Loucy (cell line): ENCODE data around the gene ATG13.
A peak's percentile ranks its signal among the peaks of the same experiment; 100 is the strongest.
"Not testable (repeated sequence)": the region's sequence is repeated elsewhere in the genome, so short reads cannot be mapped to it uniquely, and the experiment has no call there.

Experiments
- H2AFZ ChIP-seq: fragments of 200-600 bp; sonication (generic); 2 replicates; pipeline ENCODE4 v1.6.0; 2016; ENCODE audit warnings: antibody characterized with exemption, mild to moderate bottlenecking, low read length, moderate library complexity
- H3F3A ChIP-seq: fragments of 200-600 bp; 2 replicates; pipeline ENCODE4 v1.6.0; 2016; ENCODE audit warnings: antibody characterized with exemption, low read depth, mild to moderate bottlenecking
- H3K27me3 ChIP-seq: fragments of 200-600 bp; sonication (generic); 2 replicates; pipeline ENCODE4 v1.6.1; 2014; ENCODE audit warnings: low read length, mild to moderate bottlenecking; ENCODE audit not compliant: insufficient read depth, poor library complexity, severe bottlenecking
- H3K36me3 ChIP-seq: fragments of 200-600 bp; sonication (generic); 2 replicates; pipeline ENCODE4 v1.6.1; 2016; ENCODE audit warnings: low read length; ENCODE audit not compliant: insufficient read depth
- H3K4me1 ChIP-seq: fragments of 200-600 bp; sonication (generic); 2 replicates; pipeline ENCODE4 v1.5.1; 2014; ENCODE audit warnings: low read length, mild to moderate bottlenecking; ENCODE audit not compliant: insufficient read depth, poor library complexity, severe bottlenecking
- H3K4me2 ChIP-seq: fragments of 200-600 bp; sonication (generic); 2 replicates; pipeline ENCODE4 v1.6.0; 2014; ENCODE audit warnings: antibody characterized with exemption, low read length, low read depth, mild to moderate bottlenecking; ENCODE audit not compliant: poor library complexity, severe bottlenecking
- H3K4me3 ChIP-seq: fragments of 200-600 bp; sonication (generic); 2 replicates; pipeline ENCODE4 v1.5.1; 2014; ENCODE audit warnings: low read length, mild to moderate bottlenecking, mixed read lengths; ENCODE audit not compliant: poor library complexity, severe bottlenecking
- H3K79me2 ChIP-seq: fragments of 200-600 bp; sonication (generic); 2 replicates; pipeline ENCODE4 v1.6.1; 2014; ENCODE audit warnings: low read length; ENCODE audit not compliant: insufficient read depth
- H3K9ac ChIP-seq: fragments of 200-600 bp; sonication (generic); 2 replicates; pipeline ENCODE4 v1.6.0; 2014; ENCODE audit warnings: mild to moderate bottlenecking, low read depth, low read length, moderate library complexity; ENCODE audit not compliant: poor library complexity, severe bottlenecking
- H3K9me2 ChIP-seq: fragments of 200-600 bp; sonication (generic); replicated peaks from 2 replicates; pipeline ENCODE4 v1.6.1; 2016; ENCODE audit warnings: low read depth, low read length, mixed read lengths
- H3K9me3 ChIP-seq: fragments of 200-600 bp; sonication (generic); 2 replicates; pipeline ENCODE4 v1.6.1; 2014; ENCODE audit warnings: mild to moderate bottlenecking, antibody characterized with exemption, low read length, low read depth; ENCODE audit not compliant: insufficient read depth
- H4K20me1 ChIP-seq: fragments of 200-600 bp; sonication (generic); 2 replicates; pipeline ENCODE4 v1.6.0; 2014; ENCODE audit warnings: antibody characterized with exemption, low read length, mild to moderate bottlenecking; ENCODE audit not compliant: insufficient read depth, poor library complexity, severe bottlenecking
- EZH2phosphoT487 ChIP-seq: fragments of 200-600 bp; IDR thresholded peaks from 2 replicates; pipeline ENCODE4 v1.6.1; 2018; ENCODE audit warnings: antibody characterized with exemption, mild to moderate bottlenecking, moderate library complexity, borderline replicate concordance
- TF ChIP-seq, protein P1 (sequence below): fragments of 200-600 bp; sonication (generic); conservative IDR thresholded peaks from 2 replicates; pipeline ENCODE4 v1.5.1; 2014; ENCODE audit warnings: mild to moderate bottlenecking, antibody characterized with exemption, low read length

The ATG13 gene

DNA sequence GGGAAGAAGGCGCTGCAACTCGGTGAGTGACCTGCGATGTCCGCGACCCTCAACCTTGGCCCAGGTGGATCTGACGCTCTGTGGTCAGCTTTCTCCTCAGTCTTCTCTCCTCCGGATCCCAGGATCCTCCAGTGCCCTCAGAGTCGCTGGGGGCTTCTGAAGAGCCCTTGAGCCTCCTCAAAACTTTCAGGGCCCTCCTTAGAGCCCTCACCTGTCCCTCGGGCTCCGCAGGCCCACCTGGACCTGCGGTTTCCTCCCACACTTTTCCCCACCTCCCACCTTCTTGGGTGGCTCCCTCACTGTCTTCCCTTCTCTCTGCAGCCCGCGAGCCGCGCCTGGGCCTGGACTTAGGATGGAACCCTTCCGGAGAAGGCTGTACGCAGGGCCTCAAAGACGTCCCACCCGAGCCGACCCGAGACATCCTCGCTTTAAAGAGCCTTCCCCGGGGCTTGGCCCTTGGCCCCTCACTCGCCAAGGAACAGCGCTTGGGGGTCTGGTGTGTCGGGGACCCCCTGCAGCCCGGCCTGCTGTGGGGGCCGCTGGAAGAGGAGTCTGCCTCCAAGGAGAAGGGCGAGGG is 83.8 kb downstream of the ATG13 start:
- H2AFZ ChIP-seq, result peak overlapping the region; percentile 99
- peak overlapping the region; percentile 90 for H3K9ac ChIP-seq
- TF ChIP-seq EZH2phosphoT487, result no peak
- TF ChIP-seq, protein P1, sequence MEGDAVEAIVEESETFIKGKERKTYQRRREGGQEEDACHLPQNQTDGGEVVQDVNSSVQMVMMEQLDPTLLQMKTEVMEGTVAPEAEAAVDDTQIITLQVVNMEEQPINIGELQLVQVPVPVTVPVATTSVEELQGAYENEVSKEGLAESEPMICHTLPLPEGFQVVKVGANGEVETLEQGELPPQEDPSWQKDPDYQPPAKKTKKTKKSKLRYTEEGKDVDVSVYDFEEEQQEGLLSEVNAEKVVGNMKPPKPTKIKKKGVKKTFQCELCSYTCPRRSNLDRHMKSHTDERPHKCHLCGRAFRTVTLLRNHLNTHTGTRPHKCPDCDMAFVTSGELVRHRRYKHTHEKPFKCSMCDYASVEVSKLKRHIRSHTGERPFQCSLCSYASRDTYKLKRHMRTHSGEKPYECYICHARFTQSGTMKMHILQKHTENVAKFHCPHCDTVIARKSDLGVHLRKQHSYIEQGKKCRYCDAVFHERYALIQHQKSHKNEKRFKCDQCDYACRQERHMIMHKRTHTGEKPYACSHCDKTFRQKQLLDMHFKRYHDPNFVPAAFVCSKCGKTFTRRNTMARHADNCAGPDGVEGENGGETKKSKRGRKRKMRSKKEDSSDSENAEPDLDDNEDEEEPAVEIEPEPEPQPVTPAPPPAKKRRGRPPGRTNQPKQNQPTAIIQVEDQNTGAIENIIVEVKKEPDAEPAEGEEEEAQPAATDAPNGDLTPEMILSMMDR, result no peak
- H4K20me1 ChIP-seq, result peaks cover 15% of the 10 kb centered on the region
- H3K4me3 ChIP-seq, result peak overlapping the region; percentile 95
- H3K9me3 ChIP-seq, result no peaks in the 10 kb centered on the region
- no peaks in the 10 kb centered on the region for H3F3A ChIP-seq
- H3K27me3 ChIP-seq, result no peaks in the 10 kb centered on the region
- H3K9me2 ChIP-seq, result no peaks in the 10 kb centered on the region
- H3K36me3 ChIP-seq, result peaks cover 23% of the 10 kb centered on the region; the same call in 1 of the 2 replicates
- peaks cover 71% of the 10 kb centered on the region for H3K79me2 ChIP-seq
- peaks cover 36% of the 10 kb centered on the region for H3K4me1 ChIP-seq
- H3K4me2 ChIP-seq, result peak overlapping the region; percentile 83

DNA sequence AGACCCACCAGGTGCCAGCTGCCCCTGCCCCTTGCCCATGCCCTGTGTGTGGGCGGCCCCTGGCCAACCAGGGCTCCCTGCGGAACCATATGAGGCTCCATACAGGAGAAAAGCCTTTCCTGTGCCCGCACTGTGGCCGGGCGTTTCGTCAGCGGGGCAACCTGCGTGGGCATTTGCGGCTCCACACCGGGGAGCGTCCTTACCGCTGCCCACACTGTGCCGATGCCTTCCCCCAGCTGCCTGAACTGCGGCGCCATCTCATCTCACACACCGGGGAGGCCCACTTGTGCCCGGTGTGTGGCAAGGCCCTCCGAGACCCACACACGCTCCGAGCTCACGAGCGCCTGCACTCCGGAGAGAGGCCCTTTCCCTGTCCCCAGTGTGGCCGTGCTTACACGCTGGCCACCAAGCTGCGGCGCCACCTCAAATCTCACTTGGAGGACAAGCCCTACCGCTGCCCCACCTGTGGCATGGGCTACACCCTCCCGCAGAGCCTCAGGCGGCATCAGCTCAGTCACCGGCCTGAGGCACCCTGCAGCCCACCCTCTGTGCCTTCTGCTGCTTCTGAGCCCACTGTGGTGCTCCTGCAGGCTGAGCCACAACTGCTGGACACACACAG is 87.8 kb downstream of the ATG13 start:
- Histone ChIP-seq H3K27me3 (no peaks in the 10 kb centered on the region), H3K4me2 (no peak overlapping the region), H3K9me2 (no peaks in the 10 kb centered on the region), H4K20me1 (peaks cover 11% of the 10 kb centered on the region), H3K9me3 (no peaks in the 10 kb centered on the region), H3K79me2 (peaks cover 38% of the 10 kb centered on the region), H3K4me1 (peaks cover 17% of the 10 kb centered on the region), H2AFZ (no peak overlapping the region), H3F3A (no peaks in the 10 kb centered on the region), H3K4me3 (no peak overlapping the region), H3K9ac (no peak overlapping the region), H3K36me3 (peaks cover 30% of the 10 kb centered on the region; the same call in 1 of the 2 replicates)
- no peak for TF ChIP-seq EZH2phosphoT487
- TF ChIP-seq, protein P1, result no peak

DNA sequence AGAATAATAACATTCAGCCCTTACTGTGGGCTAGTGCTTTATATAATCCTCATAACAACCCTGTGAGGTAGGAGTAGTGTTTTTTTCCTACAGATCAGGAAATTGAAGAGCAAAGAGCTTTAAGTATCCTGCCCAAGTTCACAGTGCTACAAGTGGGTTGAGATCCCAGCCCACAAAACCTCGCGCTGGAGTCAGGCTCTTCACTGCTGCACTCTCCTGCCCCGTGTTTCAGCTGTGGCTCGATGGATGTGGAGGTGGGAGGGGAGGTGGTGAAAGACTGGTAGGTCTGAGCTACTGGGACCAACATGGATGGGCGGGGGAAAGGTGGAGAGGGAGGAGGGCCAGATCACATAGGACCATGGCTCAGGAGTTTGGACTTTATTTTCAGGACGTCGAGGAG is 89.5 kb downstream of the ATG13 start:
- Histone ChIP-seq H3K9me3 (no peaks in the 10 kb centered on the region), H3K9me2 (no peaks in the 10 kb centered on the region), H3K4me3 (no peak overlapping the region), H3F3A (no peaks in the 10 kb centered on the region), H2AFZ (no peak overlapping the region), H3K36me3 (peaks cover 30% of the 10 kb centered on the region; the same call in 1 of the 2 replicates), H3K9ac (no peak overlapping the region), H3K79me2 (peaks cover 27% of the 10 kb centered on the region), H3K4me2 (no peak overlapping the region), H4K20me1 (peaks cover 11% of the 10 kb centered on the region), H3K4me1 (peaks cover 11% of the 10 kb centered on the region), H3K27me3 (no peaks in the 10 kb centered on the region)
- TF ChIP-seq, protein P1, result no peak
- TF ChIP-seq EZH2phosphoT487, result no peak

DNA sequence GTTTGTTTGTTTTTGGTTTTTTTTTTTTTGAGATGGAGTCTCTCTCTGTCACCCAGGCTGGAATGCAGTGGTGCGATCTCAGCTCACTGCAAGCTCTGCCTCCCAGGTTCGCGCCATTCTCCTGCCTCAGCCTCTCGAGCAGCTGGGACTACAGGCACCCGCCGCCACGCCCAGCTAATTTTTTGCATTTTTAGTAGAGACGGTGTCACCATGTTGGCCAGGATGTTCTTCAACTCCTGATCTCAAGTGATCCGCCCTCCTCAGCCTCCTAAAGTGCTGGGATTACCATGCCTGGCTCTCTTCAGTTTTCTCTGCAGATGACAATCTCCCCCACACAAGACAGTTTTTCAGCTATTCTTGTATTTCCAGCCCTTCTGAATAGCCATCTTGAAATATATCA is 92.0 kb downstream of the ATG13 start:
- H3K36me3 ChIP-seq, result peaks cover 25% of the 10 kb centered on the region; the same call in 1 of the 2 replicates
- H3K4me1 ChIP-seq, H3K9ac ChIP-seq, H3F3A ChIP-seq, H3K4me2 ChIP-seq, H3K9me3 ChIP-seq, H2AFZ ChIP-seq, H3K27me3 ChIP-seq, H3K4me3 ChIP-seq, H3K79me2 ChIP-seq, H4K20me1 ChIP-seq, H3K9me2 ChIP-seq: not testable (repeated sequence)
